HG03139 (cell line): ENCODE measurements around the gene RPF1.
"Not testable (repeated sequence)": the region's sequence is repeated elsewhere in the genome, so short reads cannot be mapped to it uniquely, and the experiment has no call there.

Experiments used
- ATAC-seq: cut with Tn5 transposase; IDR thresholded peaks from one replicate; pipeline ENCODE4 v1.9.1; 2021; ENCODE audit not compliant: unreplicated experiment

The RPF1 gene

GRCh38 chr1:84489766-84490165 is 10.7 kb downstream of the RPF1 start:
- no peak for ATAC-seq

GRCh38 chr1:84492726-84493125 is 13.7 kb downstream of the RPF1 start:
- ATAC-seq, result no peak

- no peak for ATAC-seq
Observed at GRCh38 chr1:84493747-84494146, 14.7 kb downstream of the RPF1 start.

- ATAC-seq, result no peak
Observed at GRCh38 chr1:84496498-84496897, 17.4 kb downstream of the RPF1 start.

DNA sequence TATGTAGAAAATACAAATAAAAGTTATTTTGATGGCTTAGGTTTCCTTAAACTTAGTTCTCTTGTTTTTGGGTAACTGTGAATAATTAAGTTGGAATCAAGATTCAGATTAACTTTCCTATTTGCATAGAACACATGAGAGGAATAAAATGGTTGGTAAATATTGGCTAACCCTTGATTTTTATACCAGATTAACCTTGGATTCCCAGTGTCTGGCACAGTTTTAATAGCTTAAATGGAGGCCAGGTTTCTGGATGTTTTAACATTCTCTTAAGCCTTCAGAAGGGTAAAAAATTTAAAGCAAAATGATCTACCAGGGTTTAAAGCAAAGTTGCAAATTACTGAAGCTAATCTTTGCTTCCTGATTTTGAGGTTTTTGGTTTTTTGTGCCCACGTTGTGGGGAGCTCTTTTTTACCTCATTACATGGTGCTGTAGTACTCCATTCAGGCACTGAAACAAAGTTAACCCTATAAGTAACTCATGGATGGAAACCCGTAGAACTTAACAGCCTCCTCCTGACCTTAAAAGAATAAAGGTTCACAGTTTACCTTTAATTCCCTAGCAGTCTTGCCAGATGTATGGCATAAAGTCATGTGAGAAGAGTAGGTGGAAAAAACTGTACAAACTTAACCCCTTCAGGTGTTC is 18.7 kb downstream of the RPF1 start:
- no peak for ATAC-seq

DNA sequence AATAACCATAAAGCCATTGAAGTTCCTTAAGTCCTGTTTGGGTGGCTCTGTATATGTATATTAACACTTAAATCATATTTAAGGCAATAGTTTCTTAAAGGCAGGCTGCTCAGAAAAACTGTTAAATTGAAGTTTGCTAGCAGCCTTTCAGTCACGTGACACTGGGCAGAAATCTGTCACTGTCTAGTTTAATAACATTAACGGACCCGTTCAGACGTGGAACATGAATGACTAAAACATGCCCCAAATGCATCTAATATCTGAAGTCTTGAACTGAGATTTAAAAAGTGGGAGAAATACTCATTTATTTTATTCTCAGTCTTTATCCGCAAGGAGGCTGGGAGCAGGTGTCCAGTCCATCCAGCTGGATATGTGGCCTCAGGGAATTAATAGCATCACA is 23.9 kb downstream of the RPF1 start:
- ATAC-seq, result no peak

DNA sequence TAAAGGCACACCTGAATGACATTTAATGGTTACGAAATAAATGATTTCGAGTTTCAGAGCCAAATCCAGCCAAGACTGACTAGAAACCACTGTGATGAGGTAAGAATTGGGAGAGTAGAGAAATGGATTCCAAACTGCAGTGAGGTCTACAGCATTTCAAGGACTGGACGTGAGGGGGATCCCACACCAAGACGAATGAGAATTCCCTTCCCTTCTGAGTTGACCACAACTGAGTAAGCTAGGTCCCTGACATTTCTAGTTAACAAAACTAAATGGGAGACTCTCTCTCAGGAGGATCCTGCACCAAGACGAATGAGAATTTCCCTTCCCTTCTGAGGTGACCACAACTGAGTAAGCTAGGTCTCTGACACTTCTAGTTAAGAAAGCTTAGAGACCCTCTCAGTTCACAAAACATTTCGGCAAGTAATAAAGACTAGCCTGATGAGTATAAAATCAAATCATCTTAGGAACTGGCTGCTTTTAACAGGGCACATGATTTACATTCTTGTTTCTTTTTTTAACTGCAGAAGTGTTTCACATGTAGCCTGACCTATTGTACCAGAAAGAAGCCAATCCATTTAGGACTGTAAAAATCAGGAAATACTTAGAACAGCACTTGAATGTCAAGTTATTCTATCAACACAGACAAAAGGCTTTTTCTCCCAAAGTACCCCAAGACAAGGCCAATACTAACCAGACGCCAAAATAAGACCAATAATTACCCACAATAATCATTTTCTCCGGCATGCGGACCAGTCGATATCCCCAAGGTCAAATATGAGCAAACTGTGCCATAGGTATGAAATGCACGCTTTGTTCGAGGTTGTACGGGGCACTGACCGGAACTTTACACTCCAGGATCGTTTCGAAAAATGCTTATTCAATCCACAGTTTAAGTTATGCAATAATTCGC is 25.8 kb downstream of the RPF1 start:
- ATAC-seq, result no peak

DNA sequence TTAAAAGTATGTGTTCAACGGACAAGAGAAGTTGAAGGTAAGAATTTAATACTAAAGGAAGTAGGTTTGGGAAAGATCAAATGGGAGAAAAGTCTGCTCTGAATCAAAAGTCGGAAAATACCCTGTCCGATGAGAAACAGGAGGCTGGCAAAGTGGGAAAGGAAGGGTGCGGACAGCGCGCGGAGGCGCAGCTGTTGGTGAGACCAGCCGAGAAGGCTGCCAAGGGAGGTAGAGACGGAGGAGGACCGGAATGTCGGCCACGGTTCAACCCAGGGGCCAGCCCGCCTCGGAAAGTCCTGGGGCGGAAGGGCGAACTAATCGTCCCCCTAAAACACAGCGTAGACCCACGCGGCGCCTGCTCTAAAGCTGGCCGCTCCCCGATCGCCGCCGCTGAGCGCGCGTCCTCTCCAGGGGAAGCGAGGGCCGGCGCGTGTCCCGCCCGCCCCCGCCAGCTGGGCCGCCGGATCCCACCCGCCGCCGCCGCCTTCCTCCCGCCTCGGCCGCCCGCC is 26.5 kb downstream of the RPF1 start:
- ATAC-seq, result peak; percentile 28

DNA sequence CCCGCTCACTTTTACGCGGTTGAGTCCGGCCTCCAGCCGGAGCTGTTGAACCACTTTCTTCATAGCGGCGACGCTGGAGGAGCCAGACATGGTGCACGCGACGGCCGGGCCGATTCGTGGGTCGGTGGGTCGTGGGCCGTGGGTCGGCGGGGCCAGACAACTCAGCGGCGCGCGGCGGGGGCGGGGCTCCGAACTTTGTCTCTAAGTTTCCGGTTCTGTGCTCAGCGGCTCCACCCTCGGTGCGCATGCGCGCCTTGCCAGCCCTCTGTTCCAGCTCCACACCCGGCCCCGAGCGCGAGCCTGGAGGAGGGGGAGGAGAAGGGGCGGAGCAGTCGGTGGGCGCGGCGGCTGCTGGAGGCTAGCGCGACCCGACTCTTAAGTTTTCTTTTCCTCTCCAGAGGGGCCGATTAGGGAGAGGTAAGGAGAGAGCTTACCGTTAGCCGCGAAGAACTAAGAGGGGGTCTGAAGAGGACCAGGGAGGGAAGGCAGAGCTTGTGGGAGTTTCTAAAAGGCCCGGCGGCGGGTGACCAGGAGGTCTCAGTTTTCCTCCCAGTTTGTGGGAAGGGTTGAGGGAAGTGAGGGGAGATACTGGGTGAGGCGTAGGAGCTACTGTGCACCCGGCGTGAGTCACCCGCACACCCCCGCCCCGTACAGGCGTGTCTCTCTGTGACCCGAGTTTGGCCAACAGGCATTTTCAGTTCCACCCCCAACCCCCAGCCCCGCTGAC is 27.1 kb downstream of the RPF1 start, which contains the start of the genes GNG5 and SPATA1:
Gene GNG5, minus strand, starts transcription at position 580 of the 727 bp plus-strand sequence. Its CDS starts 490 bp downstream, at position 90.
Gene SPATA1, plus strand, starts transcription at position 385 of the 727 bp plus-strand sequence. CDS start 9,974 bp downstream, outside the sequence.
- ATAC-seq, result peak; percentile 78

GRCh38 chr1:84506729-84507453 is 27.8 kb downstream of the RPF1 start:
- ATAC-seq, result no peak

GRCh38 chr1:84507887-84508286 is 28.8 kb downstream of the RPF1 start:
- not testable (repeated sequence) for ATAC-seq

GRCh38 chr1:84508510-84508909 is 29.4 kb downstream of the RPF1 start:
- ATAC-seq, result no peak

GRCh38 chr1:84509029-84509428 is 30.0 kb downstream of the RPF1 start:
- no peak for ATAC-seq

DNA sequence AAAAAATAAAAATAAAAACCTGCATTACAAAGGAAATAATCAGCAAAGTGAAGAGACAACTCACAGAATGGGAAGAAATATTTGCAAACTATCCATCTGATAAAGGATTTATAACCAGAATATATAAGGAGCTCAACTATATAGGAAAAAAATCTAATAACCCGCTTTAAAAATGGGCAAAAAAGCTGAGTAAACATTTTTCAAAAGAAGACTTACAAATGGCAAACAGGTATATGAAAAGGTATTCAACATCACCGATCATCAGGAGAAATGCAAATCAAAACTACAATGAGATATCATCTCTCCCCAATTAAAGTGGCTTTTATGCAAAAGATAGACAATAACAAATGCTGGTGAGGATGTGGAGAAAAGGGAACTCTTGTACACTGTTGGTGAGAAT is 31.1 kb downstream of the RPF1 start:
- no peak for ATAC-seq

GRCh38 chr1:84510668-84511067 is 31.6 kb downstream of the RPF1 start:
- ATAC-seq, result no peak

GRCh38 chr1:84524590-84524989 is 45.5 kb downstream of the RPF1 start:
- no peak for ATAC-seq

- ATAC-seq, result no peak
Observed at GRCh38 chr1:84525779-84526178, 46.7 kb downstream of the RPF1 start.

- ATAC-seq, result no peak
Observed at GRCh38 chr1:84538599-84538998, 59.5 kb downstream of the RPF1 start.

DNA sequence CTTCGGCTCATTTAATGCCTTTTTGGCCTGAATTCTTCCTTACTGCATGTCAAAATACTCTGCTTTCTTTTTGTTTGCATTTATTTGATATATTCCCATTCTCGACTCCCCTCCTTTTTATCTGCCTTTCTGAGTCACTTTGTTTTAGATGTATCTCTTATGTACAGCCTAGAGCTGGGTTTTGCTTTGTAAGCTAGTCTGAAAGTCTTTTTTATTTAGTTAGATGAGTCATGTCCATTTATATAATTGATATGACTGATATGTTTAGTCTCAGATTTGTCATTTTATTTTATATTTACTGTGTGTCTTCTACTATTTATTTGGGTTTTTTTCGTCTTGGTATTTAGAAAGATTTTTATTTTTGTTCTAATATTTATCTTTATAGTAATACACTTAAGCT is 60.9 kb downstream of the RPF1 start:
- ATAC-seq, result no peak

- ATAC-seq, result no peak
Observed at GRCh38 chr1:84540759-84541158, 61.7 kb downstream of the RPF1 start.

GRCh38 chr1:84541679-84542078 is 62.6 kb downstream of the RPF1 start:
- no peak for ATAC-seq
